ENCODE results near the gene FKBP14. TPM values are rescaled to one million over a fixed set of nuclear protein-coding genes. Genes with fewer than 3 reads are reported as not detected.

FKBP14 gene
- 1 to 10 TPM; 6.1 to 8.5 TPM for total RNA-seq

- DNase-seq (ENCODE audit: low spot score) = peak; percentile 99
Measured at GRCh38 chr7:30026229-30027064, at the start of gene FKBP14. Gene FKBP14, minus strand, starts transcription at chr7:30026702. Its CDS starts 194 bp downstream, at chr7:30026508.

GRCh38 chr7:30074422-30075030, 48.0 kb upstream of the FKBP14 start:
- Histone ChIP-seq H3K27ac (no peak overlapping the region), H3K4me1 (no peaks in the 10 kb centered on the region), H3K36me3 (peaks cover 12% of the 10 kb centered on the region), H3K9me3 (no peaks in the 10 kb centered on the region), H3K4me3 (no peak overlapping the region), H3K27me3 (no peaks in the 10 kb centered on the region)
- DNase-seq (ENCODE audit: low spot score) = no peak
- peak in 1 of 2 donors; percentile 58 for TF ChIP-seq CTCF (IDR thresholded peaks at IDR 0.05)

More at GRCh38 chr7:30026229-30027064, at the start of gene FKBP14:
- H3K4me1 ChIP-seq = peaks cover 0 to 45% of the 10 kb centered on the region in 2 donors
- no peak for TF ChIP-seq CTCF (IDR thresholded peaks at IDR 0.05)
- H3K4me3 ChIP-seq = peak within 1 kb of the TSS; percentile 64 to 94
- no peaks in the 10 kb centered on the region for H3K27me3 ChIP-seq
- H3K36me3 ChIP-seq = no peaks in the 10 kb centered on the region
- H3K27ac ChIP-seq = peak within 1 kb of the TSS; percentile 85 to 92
- H3K9me3 ChIP-seq = no peaks in the 10 kb centered on the region

- DNase-seq (ENCODE audit: low spot score) = no peak
- H3K27me3 ChIP-seq = no peaks in the 10 kb centered on the region
- H3K4me3 ChIP-seq = no peak overlapping the region
- no peak overlapping the region for H3K27ac ChIP-seq
- TF ChIP-seq CTCF (IDR thresholded peaks at IDR 0.05) = no peak
- H3K9me3 ChIP-seq = no peaks in the 10 kb centered on the region
- H3K4me1 ChIP-seq = peaks cover 0 to 8% of the 10 kb centered on the region in 2 donors
- H3K36me3 ChIP-seq = peaks cover 5% of the 10 kb centered on the region
Measured at GRCh38 chr7:30072735-30073134, 46.2 kb upstream of the FKBP14 start.

- no peak for TF ChIP-seq CTCF (IDR thresholded peaks at IDR 0.05)
- H3K9me3 ChIP-seq = no peaks in the 10 kb centered on the region
- no peaks in the 10 kb centered on the region for H3K27me3 ChIP-seq
- H3K4me1 ChIP-seq = peaks cover 0 to 8% of the 10 kb centered on the region in 2 donors
- no peak for DNase-seq (ENCODE audit: low spot score)
- peaks cover 5% of the 10 kb centered on the region for H3K36me3 ChIP-seq
- H3K4me3 ChIP-seq = no peak overlapping the region
- no peak overlapping the region for H3K27ac ChIP-seq
Measured at GRCh38 chr7:30070052-30070451, 43.5 kb upstream of the FKBP14 start.

GRCh38 chr7:30069096-30069867, 42.8 kb upstream of the FKBP14 start:
- Histone ChIP-seq H3K9me3 (no peaks in the 10 kb centered on the region), H3K4me3 (no peak overlapping the region), H3K36me3 (peaks cover 8% of the 10 kb centered on the region), H3K4me1 (peaks cover 0 to 8% of the 10 kb centered on the region in 2 donors), H3K27ac (no peak overlapping the region), H3K27me3 (no peaks in the 10 kb centered on the region)
- no peak for TF ChIP-seq CTCF (IDR thresholded peaks at IDR 0.05)
- no peak for DNase-seq (ENCODE audit: low spot score)
